ENCODE data around the gene RNF7.
"Not testable (repeated sequence)": the region's sequence is repeated elsewhere in the genome, so short reads cannot be mapped to it uniquely, and the experiment has no call there.

Gene RNF7

GRCh38 chr3:141738022-141738890 is at the start of gene RNF7:
TSS of gene RNF7 (plus strand) at chr3:141738298. CDS start at chr3:141738342, 44 bp downstream.
- H3K4me1 Mint-ChIP-seq = peaks cover 38% of the 10 kb centered on the region
- peak within 1 kb of the TSS; percentile 100 for H3K27ac Mint-ChIP-seq
- DNase-seq (peak; percentile 98), ATAC-seq (peak; percentile 96)
- H3K27me3 Mint-ChIP-seq = no peaks in the 10 kb centered on the region
- H3K9me3 Mint-ChIP-seq = no peaks in the 10 kb centered on the region
- H3K4me3 Mint-ChIP-seq = peak within 1 kb of the TSS; percentile 98 to 100

DNA sequence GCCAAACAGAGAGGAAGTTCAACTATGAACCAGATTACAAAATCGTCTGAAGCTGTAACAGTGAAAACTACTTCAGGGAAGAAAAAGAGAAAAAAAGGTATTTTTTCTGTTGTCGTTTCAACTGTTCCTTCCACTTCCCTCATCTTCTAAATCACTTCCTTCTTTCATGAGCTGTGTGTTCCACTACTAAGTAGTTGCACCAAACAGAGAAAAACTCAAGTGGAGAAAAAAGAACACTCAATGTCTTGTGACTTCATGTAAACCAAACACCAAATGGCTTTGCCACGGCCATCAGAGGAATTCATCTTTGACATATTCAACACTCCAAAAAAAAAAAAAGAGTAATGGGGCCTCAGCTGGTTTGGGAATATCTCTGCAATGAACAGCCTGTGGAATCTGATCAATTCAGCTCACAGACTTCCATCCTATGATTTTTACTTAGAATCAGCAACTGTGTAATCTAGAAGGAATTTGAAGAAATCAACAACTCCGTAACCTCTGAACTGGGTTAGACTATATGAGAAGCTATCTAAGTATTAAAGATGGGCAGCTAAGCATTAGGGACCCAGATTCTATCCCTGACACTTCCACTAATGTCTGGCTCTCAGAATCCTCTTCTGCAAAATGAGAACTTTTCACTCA is 47.5 kb upstream of the RNF7 start:
- no peak overlapping the region for H3K4me3 Mint-ChIP-seq
- H3K27me3 Mint-ChIP-seq = no peaks in the 10 kb centered on the region
- ATAC-seq (no peak), DNase-seq (no peak)
- peaks cover 14% of the 10 kb centered on the region for H3K4me1 Mint-ChIP-seq
- H3K9me3 Mint-ChIP-seq = no peaks in the 10 kb centered on the region
- H3K27ac Mint-ChIP-seq = no peak overlapping the region

- DNase-seq, H3K4me3 Mint-ChIP-seq, H3K4me1 Mint-ChIP-seq, H3K9me3 Mint-ChIP-seq, H3K27ac Mint-ChIP-seq, H3K27me3 Mint-ChIP-seq, ATAC-seq: not testable (repeated sequence)
Observed at GRCh38 chr3:141691471-141691870, 46.6 kb upstream of the RNF7 start.

- not testable (repeated sequence) for ATAC-seq, H3K27ac Mint-ChIP-seq, H3K27me3 Mint-ChIP-seq, DNase-seq, H3K4me1 Mint-ChIP-seq, H3K9me3 Mint-ChIP-seq, H3K4me3 Mint-ChIP-seq
Observed at GRCh38 chr3:141692973-141693372, 45.1 kb upstream of the RNF7 start.

DNA sequence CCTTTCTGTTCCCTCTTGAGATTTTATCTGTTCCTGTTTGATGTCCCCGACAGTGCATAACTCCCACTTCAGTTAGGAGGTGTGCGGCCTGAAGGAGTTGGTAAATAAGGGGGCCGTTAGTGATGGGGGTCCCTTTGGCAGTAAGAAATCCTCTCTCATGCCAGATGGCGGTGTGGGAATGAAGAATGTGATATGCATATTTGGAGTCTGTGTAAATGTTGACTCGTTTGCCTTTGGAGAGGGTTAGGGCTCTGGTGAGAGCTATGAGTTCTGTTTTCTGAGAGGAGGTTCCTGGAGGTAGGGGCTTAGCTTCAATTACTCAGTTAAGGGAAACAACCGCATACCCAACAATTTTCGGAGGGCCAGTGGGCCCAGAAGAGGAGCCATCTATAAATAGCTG is 38.8 kb upstream of the RNF7 start:
- no peaks in the 10 kb centered on the region for H3K27me3 Mint-ChIP-seq
- no peak for DNase-seq
- H3K27ac Mint-ChIP-seq = no peak overlapping the region
- no peak for ATAC-seq
- no peaks in the 10 kb centered on the region for H3K4me1 Mint-ChIP-seq
- H3K9me3 Mint-ChIP-seq = no peaks in the 10 kb centered on the region
- H3K4me3 Mint-ChIP-seq = no peak overlapping the region

DNA sequence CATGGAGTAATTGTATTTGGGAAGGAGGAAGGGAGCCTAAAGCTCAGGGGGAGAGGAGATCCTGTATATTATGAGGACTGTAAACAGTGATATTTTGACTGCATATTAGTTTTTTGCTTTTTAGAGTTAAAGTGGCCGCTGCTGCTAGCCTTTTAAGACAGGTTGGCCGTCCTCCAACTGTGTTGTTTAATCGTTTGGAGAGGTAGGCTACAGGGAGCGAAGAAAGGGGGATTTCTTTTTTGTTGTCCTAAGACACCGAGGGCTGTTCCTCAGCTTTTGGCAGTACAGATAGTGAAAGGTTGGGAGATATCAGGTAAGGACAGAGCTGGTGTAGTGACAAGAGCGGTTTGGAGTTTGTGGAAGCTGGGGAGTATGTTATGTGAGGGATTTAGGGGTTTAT is 38.2 kb upstream of the RNF7 start:
- DNase-seq = no peak

DNA sequence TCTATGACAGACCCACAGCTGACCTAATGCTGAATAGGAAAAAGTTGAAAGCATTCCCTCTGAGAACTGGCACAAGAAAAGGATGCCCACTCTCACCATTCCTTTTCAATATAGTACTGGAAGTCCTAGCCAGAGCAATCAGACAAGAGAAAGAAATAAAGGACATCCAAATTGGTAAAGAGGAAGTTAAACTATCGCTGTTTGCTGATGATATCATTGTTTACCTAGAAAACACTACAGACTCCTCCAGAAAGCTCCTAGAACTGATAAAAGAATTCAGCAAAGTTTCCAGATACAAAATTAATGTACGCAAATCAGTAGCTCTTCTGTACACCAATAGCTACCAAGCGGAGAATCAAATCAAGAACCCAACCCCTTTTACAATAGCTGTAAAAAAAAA is 34.7 kb upstream of the RNF7 start:
- not testable (repeated sequence) for H3K27me3 Mint-ChIP-seq, DNase-seq, H3K4me1 Mint-ChIP-seq, ATAC-seq, H3K4me3 Mint-ChIP-seq, H3K27ac Mint-ChIP-seq, H3K9me3 Mint-ChIP-seq

More for the DNA sequence above, 38.2 kb upstream of the RNF7 start:
- no peak overlapping the region for H3K4me3 Mint-ChIP-seq
- no peak for ATAC-seq
- H3K27me3 Mint-ChIP-seq = no peaks in the 10 kb centered on the region
- no peaks in the 10 kb centered on the region for H3K9me3 Mint-ChIP-seq
- no peaks in the 10 kb centered on the region for H3K4me1 Mint-ChIP-seq
- no peak overlapping the region for H3K27ac Mint-ChIP-seq

GRCh38 chr3:141707741-141708203 is 30.3 kb upstream of the RNF7 start:
- DNase-seq = no peak
- Mint-ChIP-seq H3K4me1 (peaks cover 4% of the 10 kb centered on the region), H3K9me3 (no peaks in the 10 kb centered on the region), H3K27me3 (no peaks in the 10 kb centered on the region), H3K27ac (no peak overlapping the region), H3K4me3 (no peak overlapping the region)
- no peak for ATAC-seq

DNA sequence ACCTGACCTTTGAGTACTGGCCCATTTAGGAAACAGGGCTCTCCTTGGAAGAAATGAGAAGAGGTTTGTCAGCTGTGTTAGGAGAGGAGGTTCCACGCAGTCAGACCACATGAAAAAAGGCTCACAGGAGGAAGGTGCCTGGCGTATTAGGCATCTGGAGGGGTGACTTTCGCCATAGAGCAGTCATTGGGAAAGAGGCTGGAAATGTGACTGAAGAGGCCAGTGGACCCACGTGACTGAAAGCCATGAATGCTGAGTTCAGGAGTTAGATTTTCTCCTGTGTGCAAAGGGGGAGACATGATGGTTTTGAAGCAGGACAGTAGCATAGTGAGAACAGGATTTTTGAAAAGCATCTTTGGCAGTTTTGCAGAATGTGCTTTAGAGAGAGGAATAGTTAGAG is 29.7 kb upstream of the RNF7 start:
- ATAC-seq = no peak
- Mint-ChIP-seq H3K4me3 (no peak overlapping the region), H3K27ac (no peak overlapping the region), H3K9me3 (no peaks in the 10 kb centered on the region), H3K4me1 (peaks cover 4% of the 10 kb centered on the region), H3K27me3 (no peaks in the 10 kb centered on the region)
- DNase-seq = no peak

DNA sequence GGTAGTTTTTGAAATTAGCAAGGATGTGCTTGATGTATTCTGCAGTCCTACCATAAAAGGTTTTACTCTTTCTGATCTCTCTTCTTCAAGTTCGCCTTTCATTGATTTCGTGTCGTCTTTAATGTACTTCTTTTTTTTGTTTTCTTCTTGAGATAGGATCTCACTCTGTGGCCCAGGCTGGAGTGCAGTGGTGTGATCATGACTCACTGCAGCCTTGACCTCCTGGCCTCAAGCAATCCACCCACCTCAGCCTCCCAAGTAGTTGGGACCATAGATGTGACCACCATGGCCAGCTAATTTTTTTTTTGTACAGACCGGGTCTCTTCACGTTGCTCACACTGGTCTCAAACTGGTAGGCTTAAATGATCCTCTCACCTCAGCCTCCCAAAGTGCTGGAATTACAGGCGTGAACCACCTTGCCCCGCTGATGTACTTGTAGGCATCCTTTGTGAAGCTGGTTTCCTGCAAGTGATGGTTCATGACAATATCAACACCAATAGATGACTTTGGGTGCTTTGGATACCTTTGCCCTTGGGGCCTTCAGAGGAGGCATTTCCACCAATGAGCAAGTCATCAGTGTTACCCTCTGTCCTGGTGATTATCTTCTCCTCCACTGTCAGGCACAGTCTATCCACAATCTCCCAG is 28.9 kb upstream of the RNF7 start:
- Mint-ChIP-seq H3K4me1 (peaks cover 4% of the 10 kb centered on the region), H3K27ac (no peak overlapping the region), H3K27me3 (no peaks in the 10 kb centered on the region), H3K4me3 (no peak overlapping the region), H3K9me3 (no peaks in the 10 kb centered on the region)
- DNase-seq = no peak
- ATAC-seq = no peak

- Mint-ChIP-seq H3K9me3 (no peaks in the 10 kb centered on the region), H3K4me3 (no peak overlapping the region), H3K4me1 (peaks cover 4% of the 10 kb centered on the region), H3K27me3 (no peaks in the 10 kb centered on the region), H3K27ac (no peak overlapping the region)
- ATAC-seq (no peak), DNase-seq (no peak)
Observed at GRCh38 chr3:141710121-141710520, 28.0 kb upstream of the RNF7 start.

DNA sequence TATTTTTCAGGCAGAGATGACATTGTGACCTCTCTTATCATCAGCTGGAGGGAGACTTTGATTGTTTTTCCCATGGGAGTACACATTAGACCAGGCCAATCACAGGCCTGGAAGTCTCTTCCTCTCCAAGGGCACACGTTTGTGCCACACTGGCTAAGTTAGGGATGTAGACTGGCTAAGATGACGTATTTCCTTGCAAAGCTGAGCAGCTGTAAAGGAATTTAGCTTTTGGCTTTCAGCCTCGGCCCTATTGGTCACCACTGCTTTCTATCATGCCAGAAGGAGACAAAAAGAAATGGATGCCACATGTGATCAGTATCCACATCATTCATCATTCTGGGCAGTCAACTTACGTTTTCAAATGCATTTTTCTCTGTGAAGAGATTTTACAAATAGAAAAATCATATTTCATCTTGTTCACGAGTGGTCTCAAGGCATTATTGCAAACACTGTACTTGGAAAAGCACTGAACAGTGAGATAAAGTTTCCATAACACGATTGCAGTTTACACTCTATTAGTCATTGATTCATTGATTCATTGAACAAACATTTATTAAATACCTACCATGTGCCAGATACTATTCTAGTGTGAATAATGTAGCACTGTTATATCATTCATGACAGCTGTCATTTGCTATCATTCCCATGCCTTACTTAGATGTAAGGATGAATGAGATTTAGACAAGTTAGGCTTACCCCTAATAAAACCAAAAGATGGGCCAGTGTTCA is 27.0 kb upstream of the RNF7 start:
- ATAC-seq (no peak), DNase-seq (no peak)
- H3K27ac Mint-ChIP-seq = no peak overlapping the region
- H3K9me3 Mint-ChIP-seq = no peaks in the 10 kb centered on the region
- H3K4me3 Mint-ChIP-seq = no peak overlapping the region
- H3K4me1 Mint-ChIP-seq = peaks cover 4% of the 10 kb centered on the region
- H3K27me3 Mint-ChIP-seq = no peaks in the 10 kb centered on the region

DNA sequence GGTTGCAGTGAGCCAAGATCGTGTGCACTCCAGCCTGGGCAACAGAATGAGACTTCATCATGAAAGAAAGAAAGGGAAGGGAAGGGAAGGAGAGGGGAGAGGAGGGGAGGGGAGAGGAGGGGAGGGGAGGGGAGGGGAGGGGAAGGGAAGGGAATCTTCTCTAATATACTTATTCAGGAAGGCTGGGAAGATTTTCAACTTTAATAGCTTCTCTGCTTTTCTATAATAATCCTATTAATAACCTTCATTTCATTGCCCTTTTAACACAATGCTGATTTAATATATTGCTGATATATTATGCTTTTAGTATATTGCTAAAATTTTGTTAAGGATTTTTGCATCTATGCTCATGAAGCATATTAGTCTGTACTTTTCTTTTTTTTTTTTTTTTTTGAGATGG is 23.4 kb upstream of the RNF7 start:
- no peak for ATAC-seq
- no peaks in the 10 kb centered on the region for H3K4me1 Mint-ChIP-seq
- DNase-seq = no peak

DNA sequence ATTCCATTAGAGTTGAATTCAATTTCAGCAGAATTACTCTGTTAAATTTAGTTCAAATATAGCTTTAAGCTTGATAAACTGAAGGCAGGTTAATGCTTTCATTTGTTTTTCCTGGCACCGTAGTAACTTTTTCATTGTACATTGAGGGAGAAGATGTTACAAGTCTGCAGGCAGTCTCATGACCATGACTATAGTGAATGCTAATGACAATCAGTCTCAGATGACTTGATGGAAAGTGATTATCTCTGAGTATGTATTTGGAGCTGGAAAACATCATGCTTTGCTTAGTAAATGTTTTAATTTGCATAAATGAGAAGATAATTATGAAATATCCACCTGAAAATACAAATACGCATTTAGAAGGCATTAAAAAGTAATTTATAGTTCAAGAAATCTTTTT is 16.0 kb upstream of the RNF7 start:
- DNase-seq (no peak), ATAC-seq (no peak)
- Mint-ChIP-seq H3K27me3 (no peaks in the 10 kb centered on the region), H3K27ac (no peak overlapping the region), H3K4me3 (no peak overlapping the region), H3K4me1 (no peaks in the 10 kb centered on the region), H3K9me3 (no peaks in the 10 kb centered on the region)

More for the DNA sequence above, 23.4 kb upstream of the RNF7 start:
- Mint-ChIP-seq H3K27ac (no peak overlapping the region), H3K9me3 (no peaks in the 10 kb centered on the region), H3K27me3 (no peaks in the 10 kb centered on the region), H3K4me3 (no peak overlapping the region)

DNA sequence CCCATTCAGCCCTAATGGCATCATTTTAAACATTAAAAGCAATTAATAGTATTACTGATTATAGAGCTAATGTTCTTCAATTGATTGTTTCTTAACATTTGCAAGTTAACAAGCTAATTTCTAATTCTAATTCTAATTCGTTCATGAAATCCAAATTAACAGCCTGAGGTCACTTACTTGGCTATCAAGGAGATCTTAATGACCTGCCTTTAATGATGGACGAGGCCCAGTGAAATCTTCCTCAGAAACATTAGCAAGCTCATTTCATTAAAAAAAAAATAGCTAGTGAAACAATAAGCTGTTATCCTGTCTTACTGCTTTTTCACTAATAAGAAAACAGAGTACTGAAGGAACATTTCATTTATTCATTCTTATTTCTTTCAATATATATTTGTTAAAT is 15.4 kb upstream of the RNF7 start:
- ATAC-seq (no peak), DNase-seq (no peak)
- H3K4me1 Mint-ChIP-seq = no peaks in the 10 kb centered on the region
- no peaks in the 10 kb centered on the region for H3K27me3 Mint-ChIP-seq
- no peak overlapping the region for H3K4me3 Mint-ChIP-seq
- no peaks in the 10 kb centered on the region for H3K9me3 Mint-ChIP-seq
- no peak overlapping the region for H3K27ac Mint-ChIP-seq
